ENCODE data around the gene CXXC5. TPM values are rescaled to one million over a fixed set of nuclear protein-coding genes. Genes with fewer than 3 reads are reported as not detected.
A peak's percentile ranks its signal among the peaks of the same experiment; 100 is the strongest.

Gene CXXC5
- total RNA-seq, 1 donor from 2014 or later: 41.9 TPM

GRCh38 chr5:139690803-139691629 is 42.9 kb downstream of the CXXC5 start:
- H3K36me3 ChIP-seq: no peaks in the 10 kb centered on the region
- H3K4me1 ChIP-seq: peaks cover 0 to 30% of the 10 kb centered on the region in 2 donors
- H3K9me3 ChIP-seq: no peaks in the 10 kb centered on the region
- DNase-seq (ENCODE audit: low spot score in 2 of 2): no peak
- no peaks in the 10 kb centered on the region for H3K27me3 ChIP-seq
- no peak overlapping the region for H3K4me3 ChIP-seq
- H3K27ac ChIP-seq: peak overlapping the region in 1 of 2 donors; percentile 21
- no peak for TF ChIP-seq CTCF (IDR thresholded peaks at IDR 0.05)
- intact Hi-C loops (cut with DNase I): loop anchor here (1.0 to 2.0 kb wide), 2 partner anchors 58 to 74 kb away; no protein-coding TSS in a partner anchor

GRCh38 chr5:139692148-139692547 is 44.0 kb downstream of the CXXC5 start:
- peaks cover 0 to 37% of the 10 kb centered on the region in 2 donors for H3K4me1 ChIP-seq
- no peaks in the 10 kb centered on the region for H3K36me3 ChIP-seq
- no peaks in the 10 kb centered on the region for H3K27me3 ChIP-seq
- no peak for DNase-seq (ENCODE audit: low spot score in 2 of 2)
- H3K27ac ChIP-seq: no peak overlapping the region
- no peak for TF ChIP-seq CTCF (IDR thresholded peaks at IDR 0.05)
- intact Hi-C loops (cut with DNase I): no loop called here
- H3K9me3 ChIP-seq: no peaks in the 10 kb centered on the region
- no peak overlapping the region for H3K4me3 ChIP-seq

- intact Hi-C loops (cut with DNase I): no loop called here
- Histone ChIP-seq H3K9me3 (no peaks in the 10 kb centered on the region), H3K27ac (no peak overlapping the region), H3K4me3 (no peak overlapping the region), H3K36me3 (no peaks in the 10 kb centered on the region), H3K4me1 (peaks cover 5 to 38% of the 10 kb centered on the region in 2 donors), H3K27me3 (no peaks in the 10 kb centered on the region)
- TF ChIP-seq CTCF (IDR thresholded peaks at IDR 0.05): no peak
- no peak for DNase-seq (ENCODE audit: low spot score in 2 of 2)
These were observed 44.6 kb downstream of the CXXC5 start for GRCh38 chr5:139692679-139693308.

- Histone ChIP-seq H3K4me1 (peaks cover 15 to 42% of the 10 kb centered on the region in 2 donors), H3K4me3 (no peak overlapping the region), H3K27ac (no peak overlapping the region), H3K27me3 (no peaks in the 10 kb centered on the region), H3K9me3 (no peaks in the 10 kb centered on the region), H3K36me3 (no peaks in the 10 kb centered on the region)
- no peak for DNase-seq (ENCODE audit: low spot score in 2 of 2)
- TF ChIP-seq CTCF (IDR thresholded peaks at IDR 0.05): no peak
- intact Hi-C loops (cut with DNase I): no loop called here
These were observed 45.7 kb downstream of the CXXC5 start for GRCh38 chr5:139693676-139694364.

- H3K9me3 ChIP-seq: no peaks in the 10 kb centered on the region
- H3K36me3 ChIP-seq: no peaks in the 10 kb centered on the region
- intact Hi-C loops (cut with DNase I): no loop called here
- no peak overlapping the region for H3K4me3 ChIP-seq
- no peak for DNase-seq (ENCODE audit: low spot score in 2 of 2)
- H3K4me1 ChIP-seq: peaks cover 17 to 48% of the 10 kb centered on the region in 2 donors
- no peak for TF ChIP-seq CTCF (IDR thresholded peaks at IDR 0.05)
- no peak overlapping the region for H3K27ac ChIP-seq
- H3K27me3 ChIP-seq: no peaks in the 10 kb centered on the region
These were observed 46.5 kb downstream of the CXXC5 start for GRCh38 chr5:139694556-139695177.

Data from ascending aorta (tissue), 2 donors.